Adrenal gland (tissue), 5 donors: ENCODE results near the gene DNAH11.

Source experiments
- POLR2A ChIP-seq, 2 donors: fragments of 450-650 bp; IDR thresholded peaks; one replicate each; pipeline ENCODE4 v1.6.1; 2017; ENCODE audit warnings: antibody characterized with exemption in 2 of 2, mild to moderate bottlenecking in 2 of 2, moderate library complexity in 1 of 2
- TF ChIP-seq, protein P1 (sequence below), 6 experiments: fragments of 450-650 bp in 4 of 6; fragments of 200-600 bp in 2 of 6; sonication (generic) in 1 of 6; IDR thresholded peaks; 1 replicate in 5 of 6; 2 replicates in 1 of 6; pipeline versions ENCODE4 v1.5.1 to v1.8.0; 2016 to 2021; ENCODE audit warnings: antibody characterized with exemption in 6 of 6, mild to moderate bottlenecking in 2 of 6, moderate library complexity in 1 of 6
- donor health status: DM: no; HTN: no; CAD: no.

- TF ChIP-seq, protein P1, sequence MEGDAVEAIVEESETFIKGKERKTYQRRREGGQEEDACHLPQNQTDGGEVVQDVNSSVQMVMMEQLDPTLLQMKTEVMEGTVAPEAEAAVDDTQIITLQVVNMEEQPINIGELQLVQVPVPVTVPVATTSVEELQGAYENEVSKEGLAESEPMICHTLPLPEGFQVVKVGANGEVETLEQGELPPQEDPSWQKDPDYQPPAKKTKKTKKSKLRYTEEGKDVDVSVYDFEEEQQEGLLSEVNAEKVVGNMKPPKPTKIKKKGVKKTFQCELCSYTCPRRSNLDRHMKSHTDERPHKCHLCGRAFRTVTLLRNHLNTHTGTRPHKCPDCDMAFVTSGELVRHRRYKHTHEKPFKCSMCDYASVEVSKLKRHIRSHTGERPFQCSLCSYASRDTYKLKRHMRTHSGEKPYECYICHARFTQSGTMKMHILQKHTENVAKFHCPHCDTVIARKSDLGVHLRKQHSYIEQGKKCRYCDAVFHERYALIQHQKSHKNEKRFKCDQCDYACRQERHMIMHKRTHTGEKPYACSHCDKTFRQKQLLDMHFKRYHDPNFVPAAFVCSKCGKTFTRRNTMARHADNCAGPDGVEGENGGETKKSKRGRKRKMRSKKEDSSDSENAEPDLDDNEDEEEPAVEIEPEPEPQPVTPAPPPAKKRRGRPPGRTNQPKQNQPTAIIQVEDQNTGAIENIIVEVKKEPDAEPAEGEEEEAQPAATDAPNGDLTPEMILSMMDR (IDR thresholded peaks at IDR 0.05): no peak
- no peak for TF ChIP-seq POLR2A (IDR thresholded peaks at IDR 0.05)
These were observed 210.2 kb downstream of the DNAH11 start for GRCh38 chr7:21753071-21753470.
